ENCODE results near the gene CPT1B.
A peak's percentile ranks its signal among the peaks of the same experiment; 100 is the strongest.

Gene CPT1B

DNA sequence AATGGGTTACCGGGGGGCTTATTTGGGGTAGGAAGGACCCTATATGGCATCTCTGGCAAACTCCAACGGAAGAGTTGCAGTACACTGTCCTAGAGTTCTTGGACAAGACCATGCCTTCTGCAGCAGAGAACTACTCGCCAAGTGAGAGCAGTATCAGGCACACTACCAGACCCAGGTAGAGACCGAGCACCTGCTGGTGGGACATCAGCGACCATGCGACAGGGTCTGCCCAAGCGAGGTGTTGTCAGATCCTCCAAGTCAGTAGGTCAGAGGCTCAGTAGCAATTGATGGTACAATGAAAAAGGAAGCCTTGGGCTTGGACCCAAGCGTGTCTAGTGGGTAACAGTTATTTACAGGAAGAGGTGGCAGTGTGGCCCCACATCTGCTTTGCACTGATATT lies 7.6 kb upstream of the CPT1B start:
- no peak for DNase-seq (ENCODE audit: low spot score)

DNA sequence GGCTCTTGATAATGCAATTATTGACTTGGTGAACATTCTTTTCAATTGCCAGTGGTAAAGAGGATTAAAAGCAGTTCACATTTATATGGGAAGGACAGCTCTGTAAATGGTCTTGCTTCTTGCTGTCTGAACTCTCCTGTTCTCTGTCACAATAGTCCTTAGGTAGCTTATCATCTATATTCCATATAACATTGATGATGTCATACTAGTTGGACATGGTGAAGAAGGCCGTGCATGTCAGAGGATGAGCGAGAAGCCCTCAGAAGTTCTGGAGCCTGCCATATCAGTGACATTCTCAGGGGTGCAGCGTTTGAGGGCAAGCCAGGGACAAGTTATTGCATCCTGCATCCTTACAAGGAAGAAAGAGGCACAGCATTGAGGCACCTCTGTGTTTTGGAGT lies 7.0 kb upstream of the CPT1B start:
- no peak for DNase-seq (ENCODE audit: low spot score)

DNA sequence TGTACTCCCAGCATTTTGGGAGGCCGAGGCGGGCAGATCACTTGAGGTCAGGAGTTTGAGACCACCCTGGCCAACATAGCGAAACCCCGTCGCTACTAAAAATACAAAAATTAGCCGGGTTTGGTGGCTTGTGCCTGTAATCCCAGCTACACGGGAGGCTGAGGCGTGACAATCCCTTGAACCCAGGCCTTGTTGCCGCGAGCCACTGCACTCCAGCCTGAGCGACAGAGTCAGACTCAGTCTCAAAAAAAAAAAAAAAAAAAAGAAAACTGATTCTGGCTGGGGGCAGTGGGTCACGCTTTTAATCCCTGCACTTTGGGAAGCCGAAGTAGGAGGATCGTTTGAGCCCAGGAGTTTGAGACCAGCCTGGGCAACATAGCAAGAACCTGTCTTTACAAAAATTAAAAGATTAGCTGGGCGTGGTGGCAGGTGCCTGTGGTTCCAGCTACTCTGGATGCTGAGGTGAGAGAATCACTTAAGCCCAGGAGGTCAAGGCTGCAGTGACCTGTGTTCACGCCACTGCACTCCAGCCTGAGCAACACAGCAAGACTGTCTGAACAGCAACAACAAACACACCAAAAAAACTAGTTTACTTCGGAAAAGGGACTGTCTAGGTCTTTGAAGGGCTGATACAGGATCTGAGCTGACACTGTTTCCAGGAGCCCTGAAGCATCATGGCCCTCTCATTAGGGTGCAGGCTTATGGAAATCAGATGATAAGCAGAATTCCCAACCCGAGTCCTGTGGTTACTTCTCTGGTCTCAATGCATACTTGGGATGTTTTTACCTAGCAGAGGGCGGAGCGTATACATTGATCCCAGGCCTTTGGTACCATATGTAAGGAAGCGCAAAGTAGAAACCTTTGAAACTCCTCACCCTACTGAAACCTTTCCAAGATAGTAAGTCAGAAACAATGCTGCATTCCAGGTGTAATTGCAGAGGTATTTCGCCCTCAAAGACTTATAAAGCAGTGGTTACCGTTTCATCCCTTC lies 6.2 kb upstream of the CPT1B start:
- no peak for DNase-seq (ENCODE audit: low spot score)

DNA sequence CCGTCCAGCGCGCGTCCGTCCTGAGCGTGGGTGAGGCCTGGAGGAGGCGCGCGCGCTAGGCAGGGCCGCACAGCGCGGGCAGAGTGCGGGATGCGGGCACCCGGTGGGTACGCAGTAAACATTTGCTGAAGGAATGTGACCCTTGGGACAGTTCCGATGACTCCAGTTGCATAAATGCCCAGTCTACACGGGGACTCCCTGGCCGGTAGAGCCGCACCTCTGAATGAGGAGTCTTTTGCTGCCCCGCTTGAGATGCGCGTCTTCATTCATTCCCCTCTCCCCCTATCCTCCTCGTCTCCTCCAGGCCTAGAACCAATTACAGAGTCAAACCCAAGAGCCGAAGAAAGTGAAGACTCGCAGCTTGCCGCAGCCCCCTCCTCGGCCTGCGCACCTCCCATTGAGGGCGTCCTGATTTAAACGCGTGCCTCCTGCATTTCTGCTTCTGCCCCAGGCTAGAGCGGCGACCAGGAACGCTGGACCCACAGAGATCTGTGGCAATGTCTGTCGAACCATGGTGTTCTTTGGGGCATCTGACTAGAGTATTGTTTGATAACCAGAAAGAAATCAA lies 5.2 kb upstream of the CPT1B start:
- no peak for DNase-seq (ENCODE audit: low spot score)

DNA sequence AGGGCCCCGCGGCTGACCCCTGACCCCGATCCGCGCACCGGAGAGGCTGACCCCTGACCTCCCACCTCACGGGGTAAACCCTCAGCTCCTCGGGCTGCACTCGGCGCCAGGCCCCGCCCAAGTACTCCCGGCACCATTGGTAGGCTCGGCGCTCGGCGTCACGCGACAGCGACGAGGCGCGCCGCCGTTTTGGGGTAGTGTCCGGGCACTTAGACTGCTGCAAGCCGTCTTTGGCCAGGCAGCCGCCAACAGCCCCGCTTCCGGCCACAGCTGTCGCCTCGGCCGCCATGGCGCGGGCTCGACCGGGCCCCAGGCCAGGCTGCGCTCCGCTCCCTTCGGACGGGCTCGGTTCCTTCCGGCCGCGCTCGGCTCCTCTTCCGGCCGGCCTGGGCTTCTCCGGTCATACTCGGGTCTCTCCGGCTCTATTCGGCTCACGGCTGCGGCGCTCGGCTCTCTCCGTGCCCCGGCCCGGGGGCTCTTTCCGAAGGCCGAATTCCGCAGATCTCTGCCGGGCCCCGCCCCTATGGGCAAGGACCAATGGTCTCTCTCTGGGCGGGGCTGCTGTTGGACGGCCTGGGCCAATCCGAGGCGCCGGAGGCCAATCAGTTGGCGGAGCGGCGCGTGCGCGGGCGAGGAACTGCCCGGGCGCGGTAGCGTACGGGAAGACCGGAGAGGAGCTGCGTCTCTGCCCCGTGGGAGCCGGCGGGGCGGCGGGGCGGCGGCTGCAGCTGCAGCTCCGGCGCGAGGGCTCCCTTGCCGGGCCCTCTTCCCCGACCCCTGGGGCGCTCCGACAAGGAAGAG lies 4.5 kb upstream of the CPT1B start, which contains the start of gene CHKB:
Gene CHKB, minus strand, starts transcription at position 357 of the 801 bp plus-strand sequence. Its CDS starts 68 bp downstream, at position 289.
- peak; percentile 98 for DNase-seq (ENCODE audit: low spot score)

DNA sequence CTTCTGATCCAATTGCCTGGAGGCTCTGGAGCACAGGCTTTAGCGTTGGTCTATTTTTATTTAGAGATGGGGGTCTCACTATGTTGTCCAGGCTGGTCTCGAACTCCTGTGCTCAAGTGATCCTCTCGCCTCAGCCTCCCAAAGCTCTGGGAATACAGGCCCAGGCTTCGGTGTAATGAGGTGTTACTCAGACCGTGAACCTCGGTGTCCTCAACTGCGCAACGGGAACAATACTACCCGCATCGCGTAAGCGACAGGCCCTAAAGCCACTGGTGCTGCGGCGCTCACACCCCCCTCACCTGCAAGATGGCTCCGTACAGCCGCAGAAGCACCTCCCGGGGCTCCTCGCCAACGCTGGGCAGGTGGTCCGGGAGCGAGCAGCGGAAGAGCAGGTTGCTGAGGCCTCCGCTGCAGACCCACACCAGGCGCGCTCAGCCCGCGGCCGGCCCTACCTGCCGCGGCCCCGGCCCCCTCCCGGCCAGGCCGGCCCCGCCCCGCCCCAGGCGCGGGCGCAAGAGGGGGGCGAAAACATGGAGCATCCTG lies 3.8 kb upstream of the CPT1B start:
- DNase-seq (ENCODE audit: low spot score): peak; percentile 39

DNA sequence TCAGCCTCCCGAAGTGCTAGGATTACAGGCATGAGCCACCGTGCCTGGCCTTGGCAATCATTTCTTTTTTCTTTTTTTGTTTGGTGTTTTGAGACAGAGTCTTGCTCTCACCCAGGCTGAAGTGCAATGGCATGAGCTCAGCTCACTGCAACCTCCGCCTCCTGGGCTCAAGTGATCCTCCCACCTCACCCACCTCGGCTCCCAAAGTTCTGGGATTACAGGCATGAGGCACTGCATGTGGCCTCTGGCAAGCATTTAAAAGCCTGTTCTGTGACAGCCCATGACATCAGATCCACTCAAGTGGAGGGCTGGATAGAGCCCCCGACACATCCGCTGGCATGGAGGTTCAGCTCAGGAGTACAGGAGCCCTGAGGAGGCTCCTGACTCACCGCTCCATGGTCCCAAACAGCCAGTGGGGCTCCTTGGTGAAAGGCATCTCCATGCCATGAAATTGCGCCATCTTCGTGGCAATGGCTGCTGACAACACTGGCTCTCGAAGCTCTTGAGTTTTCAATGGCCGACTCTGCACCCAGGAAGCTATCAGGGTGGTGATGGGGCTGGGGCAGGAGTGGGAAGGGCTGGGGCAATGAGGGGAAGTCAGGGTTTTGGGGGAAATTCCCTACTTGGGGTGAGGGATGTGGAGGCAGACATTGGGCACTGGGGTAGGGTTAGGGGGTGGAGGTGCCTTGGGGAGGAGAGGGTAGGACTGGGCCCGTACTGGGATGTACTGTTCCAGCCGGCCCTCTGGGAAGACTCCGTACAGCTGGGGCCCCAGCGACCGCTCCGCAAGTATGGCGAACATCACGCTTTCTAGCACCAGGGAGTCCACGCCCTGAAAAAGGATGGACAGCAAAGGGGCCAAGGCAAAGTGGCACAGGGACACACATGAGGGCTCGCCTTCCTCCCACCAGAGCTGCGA lies 3.1 kb upstream of the CPT1B start:
- DNase-seq (ENCODE audit: low spot score): no peak

DNA sequence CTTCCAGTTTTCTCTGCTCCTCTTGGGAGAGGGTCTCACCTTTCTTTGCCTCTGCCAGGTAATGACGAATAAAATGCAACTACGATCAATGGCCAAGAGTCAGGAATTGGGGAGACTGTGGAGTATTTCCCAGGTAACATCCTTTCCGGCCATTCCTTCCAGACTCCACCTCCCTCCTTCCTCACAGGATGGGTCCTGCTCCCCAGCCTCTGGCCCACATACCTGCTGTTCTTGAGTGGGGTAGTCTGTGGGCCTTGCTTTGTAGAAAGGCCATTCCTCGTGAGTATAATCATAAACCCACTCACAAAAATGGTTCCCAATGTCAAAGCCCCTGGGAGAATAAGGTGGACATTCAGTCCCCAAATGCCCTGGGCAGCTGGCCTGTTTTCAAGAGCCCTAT lies 1.5 kb upstream of the CPT1B start:
- DNase-seq (ENCODE audit: low spot score): no peak

DNA sequence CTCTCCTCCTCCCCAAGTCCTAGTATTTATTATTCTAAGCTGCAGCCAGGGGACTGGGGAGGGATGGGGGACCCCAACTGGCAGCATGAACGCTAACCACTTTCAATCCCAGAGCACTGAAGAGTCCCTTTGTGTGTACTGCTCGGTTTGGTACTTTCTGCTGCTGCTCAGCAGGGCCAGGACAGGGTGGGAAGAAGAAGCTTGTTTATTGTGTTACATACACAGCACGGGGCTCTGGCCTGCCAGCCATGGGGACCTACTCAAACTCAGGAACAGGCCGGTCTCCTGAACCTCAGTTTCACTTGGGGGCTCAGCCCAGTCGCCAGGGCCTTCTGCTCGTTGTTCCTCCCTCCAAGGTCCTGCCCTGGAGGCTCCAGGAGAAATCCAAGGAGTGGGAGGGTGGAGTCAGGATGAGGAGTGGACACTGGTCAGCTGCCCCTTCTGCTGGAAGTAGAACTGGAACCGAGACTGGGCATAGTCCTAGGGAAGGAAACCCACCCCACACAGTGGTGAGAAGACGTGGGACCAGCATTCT lies 616 bp upstream of the CPT1B start:
- DNase-seq (ENCODE audit: low spot score): no peak

DNA sequence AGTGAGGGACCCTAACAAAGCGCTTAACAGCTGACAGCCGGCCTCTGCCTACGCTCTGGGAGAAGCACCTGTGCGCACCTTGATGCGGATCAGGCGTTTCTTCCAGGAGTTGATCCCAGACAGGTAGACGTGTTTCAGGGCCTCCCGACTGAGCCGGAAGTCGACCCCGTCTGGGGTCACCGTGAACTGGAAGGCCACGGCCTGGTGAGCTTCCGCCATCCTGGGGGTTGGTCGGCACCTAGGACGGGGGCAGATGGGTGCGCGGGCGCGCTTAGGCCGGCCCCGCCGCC lies 585 bp downstream of the CPT1B start:
- DNase-seq (ENCODE audit: low spot score): no peak

DNA sequence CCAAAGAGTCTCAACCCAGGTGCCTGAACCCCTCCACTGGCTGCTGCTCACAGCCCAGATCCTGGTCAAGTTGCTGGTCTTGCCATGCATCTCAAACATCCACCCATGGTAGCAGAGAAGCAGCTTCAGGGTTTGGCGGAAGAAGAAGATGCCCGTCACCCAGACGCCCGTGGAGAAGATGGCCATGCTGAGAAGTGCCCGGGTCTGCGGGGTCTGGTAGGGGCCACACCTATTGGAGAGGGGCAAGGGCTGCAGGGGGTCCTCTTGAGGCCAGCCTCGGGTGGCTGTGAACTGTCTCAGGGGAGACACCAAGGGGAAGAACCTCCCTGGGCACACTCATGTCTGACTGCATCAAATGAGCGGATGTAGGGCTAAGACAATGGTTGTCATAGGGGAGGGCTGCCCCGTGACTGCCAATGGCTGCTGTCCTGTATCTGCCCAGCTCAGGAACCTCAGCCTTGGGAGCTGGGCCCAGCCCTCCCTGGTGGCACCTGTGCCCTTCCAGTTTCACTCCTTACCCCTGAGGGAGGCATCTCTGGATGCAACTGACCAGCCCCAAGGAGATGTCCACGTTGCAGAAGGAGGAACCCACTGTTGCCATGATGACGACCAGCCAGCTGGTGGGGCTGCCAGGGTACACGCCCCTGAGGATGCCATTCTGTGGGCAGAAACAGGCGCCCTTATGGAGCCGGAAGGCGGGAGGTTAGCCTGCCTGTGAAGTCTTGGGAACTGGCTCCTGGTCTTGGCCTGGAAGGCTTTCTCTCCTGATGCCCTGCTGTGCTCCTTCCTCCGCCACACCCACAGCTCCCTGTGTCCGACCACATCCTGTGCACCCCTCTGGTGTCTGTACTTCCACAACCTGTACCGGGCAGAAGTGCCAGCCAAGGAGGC lies 1.2 kb downstream of the CPT1B start:
- DNase-seq (ENCODE audit: low spot score): peak; percentile 25

DNA sequence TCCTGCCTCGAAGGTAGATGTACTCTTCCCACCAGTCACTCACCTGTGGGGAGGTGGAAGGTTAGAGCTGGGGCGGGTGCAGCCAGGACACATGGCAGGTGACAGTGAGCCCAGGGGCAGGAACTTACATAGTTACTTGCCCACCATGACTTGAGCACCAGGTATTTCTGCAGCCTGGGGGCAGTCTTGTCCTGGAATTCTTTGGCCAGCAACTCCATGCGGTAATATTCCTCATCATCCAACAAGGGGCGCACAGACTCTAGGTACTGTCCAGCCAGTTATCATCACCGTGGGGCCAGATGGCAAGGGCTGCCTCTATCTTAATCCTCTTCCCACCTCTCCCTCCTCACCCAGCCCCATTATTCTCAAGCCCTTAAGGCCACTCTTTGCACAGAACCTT lies 2.2 kb downstream of the CPT1B start:
- peak; percentile 93 for DNase-seq (ENCODE audit: low spot score)

DNA sequence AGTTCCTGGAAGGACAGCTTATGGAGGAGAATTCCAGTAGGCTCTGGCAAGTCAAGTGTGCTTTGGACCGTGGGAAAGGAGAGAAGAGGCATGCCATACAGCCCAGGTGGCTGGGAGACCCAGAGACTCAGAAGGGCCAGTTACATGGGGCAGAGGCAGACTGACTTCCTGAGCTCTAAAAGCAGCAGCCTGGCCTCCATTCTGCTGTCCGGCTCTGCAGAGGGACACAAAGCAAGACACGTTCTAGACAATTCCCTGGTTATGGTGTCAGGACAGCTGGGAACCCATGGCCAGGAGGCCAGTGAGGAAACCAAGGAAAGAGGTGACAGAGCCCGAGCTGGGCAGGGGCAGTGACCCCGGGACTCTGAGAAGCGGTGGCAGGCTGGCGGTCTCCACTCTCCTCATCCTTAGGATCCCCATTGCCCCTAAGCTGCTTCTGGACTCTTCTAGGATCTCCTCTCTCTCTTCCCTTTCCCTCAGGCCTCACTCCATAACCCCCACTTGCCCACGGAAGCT lies 2.7 kb downstream of the CPT1B start:
- no peak for DNase-seq (ENCODE audit: low spot score)

DNA sequence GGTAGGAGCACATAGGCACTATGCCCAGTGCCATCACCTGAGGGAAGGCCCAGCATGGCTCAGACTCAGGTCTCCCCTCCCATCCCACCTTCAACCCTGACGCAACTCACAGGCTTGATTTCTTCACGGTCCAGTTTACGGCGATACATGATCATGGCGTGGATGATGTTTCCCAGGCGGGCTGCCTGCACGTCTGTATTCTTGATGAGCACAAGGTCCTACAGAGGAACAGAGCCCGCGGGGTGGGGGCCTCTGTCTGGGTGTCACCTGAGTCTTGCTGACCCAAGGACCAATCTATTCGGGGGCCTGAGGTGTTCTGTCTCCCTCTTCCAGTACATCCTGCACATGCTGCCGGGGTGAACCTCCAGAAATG lies 3.9 kb downstream of the CPT1B start:
- no peak for DNase-seq (ENCODE audit: low spot score)

DNA sequence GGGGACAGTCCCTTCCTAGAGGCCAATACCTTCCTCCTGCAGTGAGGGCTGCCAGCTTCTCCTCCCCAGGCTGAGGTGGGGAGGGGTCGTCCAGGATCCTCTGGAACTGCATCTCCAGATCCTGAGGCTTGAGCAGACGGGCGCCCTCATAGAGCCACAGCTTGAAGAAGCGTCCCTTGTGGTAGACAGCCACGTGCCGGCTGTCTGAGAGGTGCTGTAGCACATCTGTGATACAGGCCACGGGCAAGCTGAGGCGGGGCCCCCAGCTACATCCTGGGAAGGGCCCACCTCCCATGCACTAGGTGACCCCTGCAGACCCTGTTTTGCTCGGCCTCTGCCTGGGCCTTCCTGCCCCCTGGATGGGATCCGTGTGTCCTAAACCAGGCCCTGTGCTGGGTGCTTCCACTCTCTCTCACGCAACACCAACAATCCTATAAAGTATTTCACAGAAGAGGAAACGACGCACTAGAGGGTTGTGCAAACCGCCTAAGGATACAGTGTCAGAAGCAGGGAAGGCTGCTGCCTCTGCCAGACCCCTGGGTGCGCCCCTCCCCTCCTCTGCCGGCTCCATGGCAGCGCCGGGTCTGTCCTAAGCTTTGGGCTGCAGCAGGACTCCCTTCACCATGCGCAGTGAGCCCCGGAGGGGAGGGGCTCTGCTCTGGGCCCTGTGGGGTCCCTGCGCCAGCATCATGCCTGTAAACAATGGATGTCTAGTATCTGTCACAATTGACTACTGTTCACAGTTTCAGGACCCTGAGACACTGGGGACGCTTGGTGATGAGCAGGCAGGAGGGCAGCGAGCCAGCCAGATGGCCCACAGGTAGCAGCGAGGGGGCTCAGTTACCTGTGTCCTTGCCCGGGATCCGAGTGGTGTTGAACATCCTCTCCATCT lies 4.5 kb downstream of the CPT1B start:
- no peak for DNase-seq (ENCODE audit: low spot score)

DNA sequence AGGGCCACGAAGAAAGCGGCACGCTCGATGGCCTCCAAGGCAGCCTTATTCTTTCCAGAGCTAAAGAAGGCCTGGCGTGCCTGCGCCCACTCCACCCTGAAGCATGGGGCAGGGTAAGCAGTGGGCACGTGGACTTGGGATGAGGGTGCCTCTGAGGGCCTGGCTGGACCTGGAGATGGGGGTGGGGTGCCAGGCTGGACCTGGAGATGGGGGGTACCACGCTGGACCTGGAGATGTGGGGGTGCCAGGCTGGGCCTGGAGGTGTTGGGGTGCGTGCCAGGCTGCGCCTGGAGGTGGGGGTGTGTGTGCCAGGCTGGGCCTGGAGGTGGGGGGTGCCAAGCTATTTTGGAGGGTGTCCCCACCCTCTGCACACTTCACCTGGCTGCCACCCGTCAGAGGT lies 5.3 kb downstream of the CPT1B start:
- DNase-seq (ENCODE audit: low spot score): no peak

DNA sequence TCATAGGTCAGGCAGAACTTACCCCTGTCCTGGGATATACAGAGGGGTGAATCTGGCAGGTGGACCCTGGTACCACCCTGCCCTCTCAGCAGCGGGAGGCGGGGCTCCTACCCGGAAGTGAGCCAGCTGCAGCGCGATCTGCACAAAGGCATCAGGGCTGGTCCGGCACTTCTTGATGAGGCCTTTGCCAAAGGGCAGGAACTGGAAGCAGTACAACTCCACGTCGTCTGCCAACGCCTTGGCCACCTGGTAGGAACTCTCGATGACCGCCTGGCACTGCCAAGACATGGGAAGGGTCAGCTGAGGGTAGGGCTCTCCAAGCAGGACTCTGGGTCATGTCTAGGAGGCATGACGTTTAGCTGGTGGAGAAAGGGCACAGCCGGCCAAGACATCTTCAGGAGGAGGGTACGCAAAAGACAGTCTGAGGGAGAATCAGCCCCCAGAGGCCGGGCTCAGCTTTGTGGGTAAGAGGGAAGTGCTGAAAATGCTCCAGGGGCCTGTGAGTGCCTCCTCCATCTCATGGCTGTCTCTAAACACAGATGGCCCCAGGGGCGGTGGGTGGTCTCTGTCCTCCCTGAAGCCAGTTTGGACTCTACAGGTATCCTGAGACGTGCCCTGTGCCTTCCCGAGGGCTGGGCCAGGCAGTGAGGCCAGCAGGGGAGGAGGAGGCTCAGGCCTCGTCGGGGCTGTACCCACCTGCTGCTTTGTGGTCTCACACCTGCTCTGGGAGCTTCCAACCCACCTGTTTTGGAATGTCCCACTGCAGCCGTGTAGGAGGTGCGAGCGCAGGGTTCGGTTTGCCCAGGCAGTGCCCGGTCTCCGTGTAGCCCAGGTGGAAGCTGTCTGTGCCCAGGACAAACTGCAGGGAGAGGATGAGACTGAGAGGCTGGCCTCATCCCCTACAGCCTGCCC lies 6.7 kb downstream of the CPT1B start:
- DNase-seq (ENCODE audit: low spot score): no peak

DNA sequence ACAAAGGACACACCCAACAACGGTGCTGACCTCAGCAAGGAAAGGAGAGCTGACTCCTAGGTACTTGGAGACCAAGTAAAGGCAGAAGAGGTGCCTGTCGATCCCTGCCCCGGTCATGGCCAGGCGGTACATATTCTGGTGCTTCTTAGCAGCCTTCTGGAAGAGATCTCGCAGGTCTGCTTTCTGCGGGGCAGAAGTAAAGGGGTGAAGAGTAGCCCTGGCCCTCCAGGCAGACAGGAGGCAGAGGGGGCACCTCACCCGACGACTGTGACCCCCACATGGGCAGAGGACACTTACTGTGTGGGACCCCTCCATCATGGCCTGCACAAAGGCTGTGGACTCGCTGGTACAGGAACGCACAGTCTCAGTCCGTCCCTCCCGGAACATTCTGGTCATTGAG lies 7.4 kb downstream of the CPT1B start:
- no peak for DNase-seq (ENCODE audit: low spot score)

Measured in cerebellar cortex (tissue), 1 donor.